K562 (cell line): ENCODE results near the gene B4GALNT4. TPM values are rescaled to one million over a fixed set of nuclear protein-coding genes. Genes with fewer than 3 reads are reported as not detected.
A peak's percentile ranks its signal among the peaks of the same experiment; 100 is the strongest.

Source experiments
- ATAC-seq: fragments of 200-7000 bp; cut with Tn5 transposase; 3 replicates; pipeline ENCODE4 v1.9.1; 2020; ENCODE audit warnings: moderate library complexity
- BruUV-seq: library from RNA; stranded (reverse); fragments of 400-500 nt; replicated peaks from 2 replicates; lab custom pipeline; 2021; lab: Mats Ljungman, UMichigan
- CTCF ChIA-PET: fragments of 300-600 bp; formaldehyde crosslinking; extraction: SDS; loops from one replicate; lab custom pipeline; 2021; ENCODE audit warnings: low intra/inter-chr PET ratio; lab: Yijun Ruan, JAX
- POLR2A ChIA-PET: fragments of 300-600, 350-650 bp; sonication (Branson Sonifier 250); formaldehyde crosslinking; extraction: SDS; loops from one replicate; lab custom pipeline; 2021; ENCODE audit warnings: antibody characterized with exemption, inconsistent platforms; lab: Yijun Ruan, JAX
- DNase-seq, 4 experiments: peaks; one replicate each; pipeline versions ENCODE4 v3.0.0 to v3.0.0-alpha.2; 2011 to 2018; ENCODE audit warnings: low spot score in 3 of 4, mixed read lengths in 3 of 4; ENCODE audit errors: extremely low read depth in 1 of 4
- FAIRE-seq: peaks from 2 replicates; lab custom pipeline; 2011; peaks lifted over from hg19 to GRCh38; lab: Jason Lieb, UNC
- H2AFZ ChIP-seq: 2 replicates; pipeline ENCODE4 v1.6.0; 2011; ENCODE audit warnings: low read depth, low read length, control low read depth, inconsistent platforms
- H3K27ac ChIP-seq: fragments of 200-600 bp; 3 replicates; pipeline ENCODE4 v1.8.0; 2011; ENCODE audit warnings: low read depth, mild to moderate bottlenecking, control low read depth, inconsistent platforms, low read length, moderate library complexity, mixed read lengths; ENCODE audit errors: extremely low read depth
- H3K27me3 ChIP-seq, 2 experiments: fragments of 300-600 bp in 1 of 2; 2 replicates in 1 of 2; 3 replicates in 1 of 2; pipeline versions ENCODE4 v1.6.0 to v1.8.0; 2011; ENCODE audit warnings: inconsistent platforms in 2 of 2, low read length in 2 of 2, mild to moderate bottlenecking in 1 of 2, mixed read lengths in 1 of 2, moderate library complexity in 1 of 2; ENCODE audit not compliant: control insufficient read depth in 2 of 2, insufficient read depth in 2 of 2
- H3K36me3 ChIP-seq: fragments of 300-600 bp; 3 replicates; pipeline ENCODE4 v1.8.0; 2011; ENCODE audit warnings: mild to moderate bottlenecking, low read length, inconsistent platforms; ENCODE audit not compliant: control insufficient read depth, insufficient read depth
- H3K4me1 ChIP-seq, 2 experiments: fragments of 200-600 bp in 1 of 2; replicated peaks in 1 of 2; 2 replicates in 1 of 2; 3 replicates in 1 of 2; pipeline versions ENCODE4 v1.5.1 to v1.8.0; 2011; ENCODE audit warnings: inconsistent platforms in 2 of 2, low read length in 2 of 2, mild to moderate bottlenecking in 1 of 2, mixed read lengths in 1 of 2, moderate library complexity in 1 of 2; ENCODE audit not compliant: control insufficient read depth in 2 of 2, insufficient read depth in 2 of 2
- H3K4me2 ChIP-seq: 2 replicates; pipeline ENCODE4 v1.6.1; 2011; ENCODE audit warnings: low read length, control low read depth, inconsistent platforms, mixed read lengths; ENCODE audit not compliant: insufficient read depth
- H3K4me3 ChIP-seq: fragments of 200-600 bp; sonication (generic), shearing (Covaris generic); 2 replicates; pipeline ENCODE4 v1.5.1; 2016; ENCODE audit warnings: control low read depth, inconsistent platforms
- H3K79me2 ChIP-seq: fragments of 200-600 bp; 3 replicates; pipeline ENCODE4 v1.8.0; 2011; ENCODE audit warnings: low read length, inconsistent platforms; ENCODE audit not compliant: control insufficient read depth, insufficient read depth
- H3K9ac ChIP-seq, 2 experiments: 2 replicates each; pipeline versions ENCODE4 v1.6.0 to v1.6.1; 2011; ENCODE audit warnings: low read depth in 2 of 2, low read length in 2 of 2, control low read depth in 1 of 2, inconsistent platforms in 1 of 2, mild to moderate bottlenecking in 1 of 2, mixed read lengths in 1 of 2; ENCODE audit not compliant: insufficient read depth in 1 of 2
- H3K9me1 ChIP-seq: one replicate; pipeline ENCODE4 v1.6.0; 2011; ENCODE audit warnings: inconsistent platforms, mild to moderate bottlenecking, low read length, moderate library complexity; ENCODE audit not compliant: control insufficient read depth, insufficient read depth
- H3K9me3 ChIP-seq: replicated peaks from 2 replicates; pipeline ENCODE4 v1.5.1; 2011; ENCODE audit warnings: low read depth, low read length, inconsistent platforms; ENCODE audit not compliant: control insufficient read depth, insufficient read depth
- H4K20me1 ChIP-seq: replicated peaks from 2 replicates; pipeline ENCODE4 v1.6.1; 2011; ENCODE audit warnings: low read length, inconsistent platforms, mixed read lengths; ENCODE audit not compliant: control insufficient read depth, insufficient read depth
- CBX5 ChIP-seq: IDR thresholded peaks from 2 replicates; pipeline ENCODE4 v1.6.1; 2014; ENCODE audit warnings: low read depth, borderline replicate concordance
- CHD1 ChIP-seq: fragments of 200-600 bp; sonication (generic); IDR thresholded peaks from one replicate; pipeline ENCODE4 v1.6.1; 2012; ENCODE audit warnings: mild to moderate bottlenecking, moderate library complexity, low read length, inconsistent platforms
- ELK1 ChIP-seq: sonication (generic); formaldehyde crosslinking; IDR thresholded peaks from 2 replicates; pipeline ENCODE4 v1.8.1; 2022; ENCODE audit warnings: missing genetic modification reagents
- FOXJ3 ChIP-seq: sonication (generic); formaldehyde crosslinking; IDR thresholded peaks from 2 replicates; pipeline ENCODE4 v1.4.0; 2020; ENCODE audit warnings: mild to moderate bottlenecking, missing genetic modification reagents
- IRF2 ChIP-seq: sonication (generic); formaldehyde crosslinking; IDR thresholded peaks from 2 replicates; pipeline ENCODE4 v1.8.1; 2022; ENCODE audit warnings: mild to moderate bottlenecking, missing genetic modification reagents
- KDM1A ChIP-seq, 2 experiments: fragments of 450-650 bp; IDR thresholded peaks; 2 replicates each; pipeline ENCODE4 v1.6.1; 2016; ENCODE audit warnings: mild to moderate bottlenecking in 2 of 2
- NFXL1 ChIP-seq: fragments of 450-650 bp; formaldehyde crosslinking; IDR thresholded peaks from 2 replicates; pipeline ENCODE4 v1.4.0; 2021; ENCODE audit warnings: mild to moderate bottlenecking
- PCBP1 ChIP-seq: fragments of 200-400 bp; formaldehyde crosslinking; IDR thresholded peaks from 2 replicates; pipeline ENCODE4 v1.6.1; 2018; ENCODE audit warnings: mild to moderate bottlenecking, low read depth, low read length; ENCODE audit not compliant: poor library complexity, severe bottlenecking
- TAF9B ChIP-seq: fragments of 450-650 bp; IDR thresholded peaks from 2 replicates; pipeline ENCODE4 v1.6.1; 2018; ENCODE audit warnings: mild to moderate bottlenecking; ENCODE audit not compliant: partially characterized antibody
- TCF3 ChIP-seq: sonication (generic); formaldehyde crosslinking; IDR thresholded peaks from 2 replicates; pipeline ENCODE4 v1.4.0; 2020; ENCODE audit warnings: mild to moderate bottlenecking, missing genetic modification reagents
- WGBS: fragments of 100-300 bp; shearing (Covaris generic); methylation state at CpG from one replicate; pipeline ENCODE4 v1.1.6; 2016; ENCODE audit warnings: low coverage, mixed read lengths; ENCODE audit not compliant: insufficient coverage; ENCODE audit errors: missing lambda C conversion rate; 5-methylcytosine and 5-hydroxymethylcytosine counted together
- in situ Hi-C: fragments of 300-500 bp; cut with MboI; formaldehyde crosslinking; loops from 4 replicates; pipeline ENCODE4 v1.15.0; 2018; ENCODE audit warnings: inconsistent platforms, mixed read lengths
- intact Hi-C: fragments of 100-400 bp; cut with micrococcal nuclease; formaldehyde crosslinking; loops from 2 replicates; pipeline ENCODE4 v1.14.2; 2022
- polyA plus RNA-seq, 8 experiments: library from polyadenylated mRNA; depleted of rRNA in 4 of 8; stranded (reverse) in 5 of 8; unstranded in 3 of 8; fragments of >200 nt; fragmentation: Nextera tagmentation in 2 of 8; fragmentation: Illumina TruSeq in 1 of 8; extraction: Ambion mirVana in 2 of 8; extraction: Trizol in 1 of 8; gene quantifications; 2 replicates each; pipeline versions ENCODE4 v1.2.1 to v1.2.3, GENCODE V29; 2011 to 2014; ENCODE audit warnings: inconsistent platforms in 1 of 8, missing spikeins in 1 of 8
- total RNA-seq, 7 experiments: library from RNA; depleted of rRNA in 6 of 7; stranded (reverse); fragments of >200 nt in 6 of 7; fragmentation: Illumina TruSeq in 2 of 7; extraction: Trizol in 2 of 7; gene quantifications; 2 replicates each; pipeline versions ENCODE4 v1.2.1 to v1.2.3, GENCODE V29; 2011 to 2021; ENCODE audit warnings: low replicate concordance in 1 of 7

Gene B4GALNT4
- total and polyA plus RNA-seq, 9 of the 15 experiments (the other 6 are each of a cell fraction or from before 2014, with no cell fraction given): 0.20 to 37.1 (median 10.8) TPM; not detected in 1

GRCh38 chr11:415640-416041 is 46.3 kb downstream of the B4GALNT4 start:
- H3K79me2 ChIP-seq: no peaks in the 10 kb centered on the region
- WGBS: 82% methylated on average over 5 of the region's 5 CpGs
- FAIRE-seq: no peak
- no TSS peak for BruUV-seq
- H3K27ac ChIP-seq: no peak overlapping the region
- no peaks in the 10 kb centered on the region for H3K36me3 ChIP-seq
- in situ Hi-C loops (no loop called here), intact Hi-C loops (no loop called here)
- H4K20me1 ChIP-seq: no peaks in the 10 kb centered on the region
- no peaks in the 10 kb centered on the region for H3K9me1 ChIP-seq
- no peak for ATAC-seq
- H3K4me2 ChIP-seq: no peak overlapping the region
- H3K4me3 ChIP-seq: no peak overlapping the region
- no peaks in the 10 kb centered on the region for H3K27me3 ChIP-seq
- POLR2A ChIA-PET: no interaction called here
- no peaks in the 10 kb centered on the region for H3K9me3 ChIP-seq
- H2AFZ ChIP-seq: no peak overlapping the region
- H3K4me1 ChIP-seq: peaks cover 5 to 62% of the 10 kb centered on the region in 2 experiments
- TF ChIP-seq CHD1 (no peak), CBX5 (no peak), IRF2 (CRISPR knock-in tag) (no peak), PCBP1 (no peak), ELK1 (CRISPR knock-in tag) (no peak), TAF9B (no peak), FOXJ3 (no peak), NFXL1 (CRISPR knock-in tag) (no peak), TCF3 (CRISPR knock-in tag) (no peak), KDM1A (IDR thresholded peaks at IDR 0.05) (no peak)
- TF ChIP-seq, all 486 proteins: peak for 0
- DNase-seq: no peak
- CTCF ChIA-PET: interaction anchor here (0.6 kb wide), 1 partner anchor 23 kb away, joined by 3 read pairs; no protein-coding TSS in a partner anchor
- peak overlapping the region in 1 of 2 experiments; percentile 49; a peak in 2 of 4 replicates for H3K9ac ChIP-seq
